Astrocyte (in vitro differentiated cells and primary cell): ENCODE results near the gene KRT222. TPM values are rescaled to one million over a fixed set of nuclear protein-coding genes. Genes with fewer than 3 reads are reported as not detected.

Experiments used
- DNase-seq: peaks from one replicate; pipeline ENCODE4 v3.0.0-alpha.2; 2010; ENCODE audit warnings: low read depth
- FAIRE-seq: peaks from 2 replicates; lab custom pipeline; 2011; peaks lifted over from hg19 to GRCh38; lab: Jason Lieb, UNC
- H2AFZ ChIP-seq: 2 replicates; pipeline ENCODE4 v1.6.0; 2012; ENCODE audit warnings: low read depth, low read length, inconsistent platforms
- H3K27ac ChIP-seq: 2 replicates; pipeline ENCODE4 v1.5.1; 2011; ENCODE audit warnings: low read depth, low read length, inconsistent platforms
- H3K27me3 ChIP-seq: 2 replicates; pipeline ENCODE4 v1.6.0; 2011; ENCODE audit warnings: low read length, inconsistent platforms; ENCODE audit not compliant: insufficient read depth
- H3K36me3 ChIP-seq: 2 replicates; pipeline ENCODE4 v1.5.1; 2011; ENCODE audit warnings: low read length, inconsistent platforms; ENCODE audit not compliant: insufficient read depth
- H3K4me1 ChIP-seq: 2 replicates; pipeline ENCODE4 v1.5.1; 2011; ENCODE audit warnings: low read length, inconsistent platforms; ENCODE audit not compliant: insufficient read depth
- H3K4me2 ChIP-seq: 2 replicates; pipeline ENCODE4 v1.6.0; 2012; ENCODE audit warnings: low read length, inconsistent platforms
- H3K4me3 ChIP-seq: 2 replicates; pipeline ENCODE4 v1.5.1; 2011; ENCODE audit warnings: low read depth, mild to moderate bottlenecking, low read length, inconsistent platforms; ENCODE audit not compliant: insufficient read depth
- H3K79me2 ChIP-seq: 2 replicates; pipeline ENCODE4 v1.6.0; 2012; ENCODE audit warnings: mild to moderate bottlenecking, low read length, inconsistent platforms; ENCODE audit not compliant: insufficient read depth
- H3K9ac ChIP-seq: 2 replicates; pipeline ENCODE4 v1.6.0; 2012; ENCODE audit warnings: mild to moderate bottlenecking, low read length, inconsistent platforms
- H3K9me3 ChIP-seq: 2 replicates; pipeline ENCODE4 v1.5.1; 2012; ENCODE audit warnings: low read depth, mild to moderate bottlenecking, low read length, inconsistent platforms; ENCODE audit not compliant: insufficient read depth
- H4K20me1 ChIP-seq: 2 replicates; pipeline ENCODE4 v1.6.0; 2012; ENCODE audit warnings: low read length, inconsistent platforms; ENCODE audit not compliant: insufficient read depth
- H3K27ac Mint-ChIP-seq: one replicate; pipeline ENCODE4 v1.8.0; 2021; ENCODE audit warnings: mild to moderate bottlenecking, mixed read lengths; ENCODE audit not compliant: unreplicated experiment
- H3K27me3 Mint-ChIP-seq: one replicate; pipeline ENCODE4 v1.8.0; 2021; ENCODE audit warnings: low read depth, mixed read lengths; ENCODE audit not compliant: unreplicated experiment
- H3K36me3 Mint-ChIP-seq: one replicate; pipeline ENCODE4 v1.8.0; 2021; ENCODE audit warnings: low read depth, mixed read lengths; ENCODE audit not compliant: unreplicated experiment
- H3K4me1 Mint-ChIP-seq: one replicate; pipeline ENCODE4 v1.8.0; 2021; ENCODE audit warnings: low read depth, mixed read lengths; ENCODE audit not compliant: unreplicated experiment
- H3K4me3 Mint-ChIP-seq: one replicate; pipeline ENCODE4 v1.8.0; 2021; ENCODE audit warnings: mild to moderate bottlenecking, moderate library complexity, mixed read lengths; ENCODE audit not compliant: unreplicated experiment
- H3K9me3 Mint-ChIP-seq: one replicate; pipeline ENCODE4 v1.8.0; 2021; ENCODE audit warnings: mild to moderate bottlenecking, mixed read lengths; ENCODE audit not compliant: unreplicated experiment
- CTCF ChIP-seq: IDR thresholded peaks from 2 replicates; pipeline ENCODE4 v1.5.1; 2011; ENCODE audit warnings: low read depth, mild to moderate bottlenecking, inconsistent platforms, low read length, moderate library complexity; ENCODE audit not compliant: insufficient read depth
- EZH2 ChIP-seq: IDR thresholded peaks from 2 replicates; pipeline ENCODE4 v1.6.1; 2012; ENCODE audit warnings: mild to moderate bottlenecking, low read length, inconsistent platforms; ENCODE audit not compliant: insufficient read depth
- total RNA-seq: library from RNA; stranded (reverse); gene quantifications from 2 replicates; pipeline ENCODE4 v1.2.1, GENCODE V29; 2021

Gene KRT222
- total RNA-seq, 1 donor from 2014 or later, result 0.14 TPM

GRCh38 chr17:40679523-40679907 is 14.5 kb upstream of the KRT222 start:
- Mint-ChIP-seq H3K9me3 (no peaks in the 10 kb centered on the region), H3K27me3 (peaks cover 7% of the 10 kb centered on the region)
- H4K20me1 ChIP-seq, result no peaks in the 10 kb centered on the region

GRCh38 chr17:40678902-40679522 is 14.0 kb upstream of the KRT222 start:
- no peaks in the 10 kb centered on the region for H3K4me1 ChIP-seq
- no peaks in the 10 kb centered on the region for H3K36me3 Mint-ChIP-seq
- no peak for FAIRE-seq
- no peaks in the 10 kb centered on the region for H3K36me3 ChIP-seq
- no peak for DNase-seq
- no peak overlapping the region for H3K9ac ChIP-seq
- H3K9me3 ChIP-seq, result no peaks in the 10 kb centered on the region
- TF ChIP-seq EZH2 (no peak), CTCF (no peak)
- H3K4me1 Mint-ChIP-seq, result no peaks in the 10 kb centered on the region
- no peak overlapping the region for H3K4me2 ChIP-seq
- H3K27me3 ChIP-seq, result peaks cover 24% of the 10 kb centered on the region
- H3K27ac Mint-ChIP-seq, result no peak overlapping the region
- no peak overlapping the region for H2AFZ ChIP-seq
- no peaks in the 10 kb centered on the region for H3K9me3 Mint-ChIP-seq
- H3K27ac ChIP-seq, result no peak overlapping the region
- peaks cover 7% of the 10 kb centered on the region for H3K27me3 Mint-ChIP-seq
- no peaks in the 10 kb centered on the region for H4K20me1 ChIP-seq
- H3K4me3 ChIP-seq, result no peak overlapping the region
- no peaks in the 10 kb centered on the region for H3K79me2 ChIP-seq
- H3K4me3 Mint-ChIP-seq, result no peak overlapping the region

More at GRCh38 chr17:40679523-40679907, 14.5 kb upstream of the KRT222 start:
- no peak for DNase-seq
- Histone ChIP-seq H3K36me3 (no peaks in the 10 kb centered on the region), H3K9ac (no peak overlapping the region), H2AFZ (no peak overlapping the region), H3K4me1 (no peaks in the 10 kb centered on the region), H3K9me3 (no peaks in the 10 kb centered on the region), H3K27me3 (peaks cover 21% of the 10 kb centered on the region), H3K27ac (no peak overlapping the region), H3K4me2 (no peak overlapping the region), H3K79me2 (no peaks in the 10 kb centered on the region), H3K4me3 (no peak overlapping the region)
- Mint-ChIP-seq H3K27ac (no peak overlapping the region), H3K4me3 (no peak overlapping the region), H3K4me1 (no peaks in the 10 kb centered on the region), H3K36me3 (no peaks in the 10 kb centered on the region)
- no peak for FAIRE-seq
- TF ChIP-seq CTCF (no peak), EZH2 (no peak)

- Mint-ChIP-seq H3K27me3 (peaks cover 4% of the 10 kb centered on the region), H3K36me3 (no peaks in the 10 kb centered on the region), H3K9me3 (no peaks in the 10 kb centered on the region), H3K4me3 (no peak overlapping the region), H3K4me1 (no peaks in the 10 kb centered on the region), H3K27ac (no peak overlapping the region)
- no peak overlapping the region for H3K9ac ChIP-seq
- H2AFZ ChIP-seq, result no peak overlapping the region
- H3K27ac ChIP-seq, result no peak overlapping the region
- H3K4me2 ChIP-seq, result no peak overlapping the region
- FAIRE-seq, result no peak
- H3K79me2 ChIP-seq, result no peaks in the 10 kb centered on the region
- TF ChIP-seq CTCF (no peak), EZH2 (no peak)
- DNase-seq, result no peak
- no peak overlapping the region for H3K4me3 ChIP-seq
- no peaks in the 10 kb centered on the region for H3K4me1 ChIP-seq
- no peaks in the 10 kb centered on the region for H3K9me3 ChIP-seq
- H3K36me3 ChIP-seq, result no peaks in the 10 kb centered on the region
- peaks cover 34% of the 10 kb centered on the region for H3K27me3 ChIP-seq
- no peaks in the 10 kb centered on the region for H4K20me1 ChIP-seq
Measured at GRCh38 chr17:40675905-40676304, 10.9 kb upstream of the KRT222 start.
